Spleen (tissue), 11 donors: Measurements from ENCODE around the gene DHRSX. TPM values are rescaled to one million over a fixed set of nuclear protein-coding genes. Genes with fewer than 3 reads are reported as not detected.
A peak's percentile ranks its signal among the peaks of the same experiment; 100 is the strongest.

Experiments used
- DNase-seq: peaks from one replicate; pipeline ENCODE4 v3.0.0-alpha.2; 2020
- H3K27ac ChIP-seq, 8 donors: fragments of 200-600 bp; sonication (generic) in 7 of 8; 1 replicate in 4 of 8; 2 replicates in 4 of 8; pipeline versions ENCODE4 v1.5.0 to v1.8.0; 2016 to 2021; ENCODE audit warnings: inconsistent platforms in 4 of 8, mild to moderate bottlenecking in 4 of 8, moderate library complexity in 1 of 8
- H3K27me3 ChIP-seq, 7 donors: fragments of 200-600 bp; sonication (generic) in 6 of 7; replicated peaks in 1 of 7; 1 replicate in 4 of 7; 2 replicates in 3 of 7; pipeline versions ENCODE4 v1.5.0 to v1.8.0; 2016 to 2021; ENCODE audit warnings: inconsistent platforms in 3 of 7, mild to moderate bottlenecking in 1 of 7
- H3K36me3 ChIP-seq, 6 donors: fragments of 200-600 bp; sonication (generic) in 5 of 6; 1 replicate in 4 of 6; 2 replicates in 2 of 6; pipeline versions ENCODE4 v1.5.0 to v1.8.0; 2016 to 2021; ENCODE audit warnings: inconsistent platforms in 2 of 6
- H3K4me1 ChIP-seq, 6 donors: fragments of 200-600 bp; sonication (generic) in 5 of 6; 1 replicate in 3 of 6; 2 replicates in 3 of 6; pipeline versions ENCODE4 v1.5.0 to v1.8.0; 2016 to 2021; ENCODE audit warnings: inconsistent platforms in 3 of 6
- H3K4me3 ChIP-seq, 8 donors: fragments of 200-600 bp; sonication (generic) in 7 of 8; 1 replicate in 4 of 8; 2 replicates in 4 of 8; pipeline versions ENCODE4 v1.5.0 to v1.8.0; 2016 to 2021; ENCODE audit warnings: inconsistent platforms in 4 of 8, mild to moderate bottlenecking in 4 of 8, moderate library complexity in 2 of 8
- H3K9me3 ChIP-seq, 8 donors: fragments of 200-600 bp; sonication (generic) in 7 of 8; 1 replicate in 4 of 8; 2 replicates in 4 of 8; pipeline versions ENCODE4 v1.5.0 to v1.8.0; 2016 to 2021; ENCODE audit warnings: inconsistent platforms in 4 of 8
- CTCF ChIP-seq, 11 experiments: fragments of 200-600 bp in 7 of 11; fragments of 450-650 bp in 4 of 11; sonication (generic) in 4 of 11; IDR thresholded peaks in 8 of 11; conservative IDR thresholded peaks in 3 of 11; 1 replicate in 7 of 11; 2 replicates in 4 of 11; pipeline versions ENCODE4 v1.4.0 to v1.8.0; 2016 to 2021; ENCODE audit warnings: antibody characterized with exemption in 11 of 11, inconsistent platforms in 4 of 11, mild to moderate bottlenecking in 1 of 11
- POLR2A ChIP-seq, 3 donors: fragments of 450-650 bp; IDR thresholded peaks; one replicate each; pipeline ENCODE4 v1.5.1; 2017; ENCODE audit warnings: antibody characterized with exemption in 3 of 3, mild to moderate bottlenecking in 1 of 3
- POLR2AphosphoS5 ChIP-seq, 3 donors: sonication (generic); formaldehyde crosslinking; IDR thresholded peaks; one replicate each; pipeline ENCODE4 v1.5.1; 2017; ENCODE audit warnings: antibody characterized with exemption in 3 of 3
- WGBS, 5 donors: extraction: QIAGEN DNeasy Blood & Tissue Kit in 3 of 5; methylation state at CpG; one replicate each; pipeline versions ENCODE4 v1.1.5 to v1.1.7; 2013 to 2018; 5-methylcytosine and 5-hydroxymethylcytosine counted together
- intact Hi-C: fragments of 100-400 bp; cut with DNase I; formaldehyde crosslinking; loops from one replicate; pipeline ENCODE4 v1.15.0; 2023; ENCODE audit warnings: low total_unique reads
- polyA plus RNA-seq, 3 donors: library from polyadenylated mRNA; stranded (reverse); fragments of 200-250 nt; gene quantifications; one replicate each; pipeline ENCODE4 v1.2.1, GENCODE V29; 2013
- total RNA-seq, 7 donors: library from RNA; depleted of rRNA in 3 of 7; stranded (reverse); fragments of >200 nt in 3 of 7; fragmentation: NEBNext Ultra II Directional in 4 of 7; extraction: Animal tissue kit (Norgen Biotek cat#: 25700) in 4 of 7; gene quantifications; one replicate each; pipeline versions ENCODE4 v1.1.0 to v1.2.1, GENCODE V29; 2016 to 2021
- donor health status: healthy with polysubstance abuse.
- donor health status: DM: no; HTN: no; CAD: no; lungs with moderate emphysema.
- donor health status: DM: no; HTN: no; CAD: no.
- donor health status: Bipolar disorder and iron deficiency.
- donor health status: healthy.
- donor health status: DM: no; HTN: no; CAD: no.
- donor health status: DM: yes; HTN: yes; CAD: no.

DHRSX gene
- total and polyA plus RNA-seq, 10 donors = 5.5 to 29.6 (median 23.2) TPM

GRCh38 chrX:2512501-2512900 lies 11.7 kb upstream of the DHRSX start:
- Histone ChIP-seq H3K9me3 (no peaks in the 10 kb centered on the region), H3K27me3 (no peaks in the 10 kb centered on the region), H3K27ac (no peak overlapping the region), H3K4me3 (no peak overlapping the region), H3K4me1 (peaks cover 0 to 34% (median 4%) of the 10 kb centered on the region in 6 donors), H3K36me3 (no peaks in the 10 kb centered on the region)
- WGBS, 5 donors = 86 to 96% (median 91%) methylated on average over 8 of the region's 8 CpGs
- intact Hi-C loops = no loop called here
- TF ChIP-seq CTCF (IDR thresholded peaks at IDR 0.05 in 8 of 11, conservative IDR thresholded peaks at IDR 0.05 in 3 of 11) (no peak), POLR2AphosphoS5 (IDR thresholded peaks at IDR 0.05) (no peak), POLR2A (IDR thresholded peaks at IDR 0.05) (no peak)
- DNase-seq = peak; percentile 51

- H3K4me1 ChIP-seq = peaks cover 0 to 22% (median under 1%) of the 10 kb centered on the region in 6 donors
- H3K27ac ChIP-seq = no peak overlapping the region
- intact Hi-C loops = no loop called here
- H3K9me3 ChIP-seq = no peaks in the 10 kb centered on the region
- H3K4me3 ChIP-seq = no peak overlapping the region
- 94 to 97% (median 96%) methylated on average over 6 of the region's 6 CpGs for WGBS, 5 donors
- H3K27me3 ChIP-seq = no peaks in the 10 kb centered on the region
- TF ChIP-seq POLR2AphosphoS5 (IDR thresholded peaks at IDR 0.05) (no peak), POLR2A (IDR thresholded peaks at IDR 0.05) (no peak), CTCF (IDR thresholded peaks at IDR 0.05 in 8 of 11, conservative IDR thresholded peaks at IDR 0.05 in 3 of 11) (no peak)
- no peaks in the 10 kb centered on the region for H3K36me3 ChIP-seq
- no peak for DNase-seq
These were observed 10.6 kb upstream of the DHRSX start for GRCh38 chrX:2511326-2511725.

GRCh38 chrX:2508648-2509335 lies 8.0 kb upstream of the DHRSX start:
- no peak overlapping the region for H3K4me3 ChIP-seq
- no peak overlapping the region for H3K27ac ChIP-seq
- TF ChIP-seq POLR2A (IDR thresholded peaks at IDR 0.05) (no peak), CTCF (IDR thresholded peaks at IDR 0.05 in 8 of 11, conservative IDR thresholded peaks at IDR 0.05 in 3 of 11) (no peak), POLR2AphosphoS5 (IDR thresholded peaks at IDR 0.05) (no peak)
- intact Hi-C loops = no loop called here
- DNase-seq = peak; percentile 22
- no peaks in the 10 kb centered on the region for H3K27me3 ChIP-seq
- H3K9me3 ChIP-seq = no peaks in the 10 kb centered on the region
- H3K36me3 ChIP-seq = no peaks in the 10 kb centered on the region
- WGBS, 5 donors = 82 to 86% (median 83%) methylated on average over 9 of the region's 9 CpGs
- peaks cover 0 to 3% (median 0%) of the 10 kb centered on the region in 6 donors for H3K4me1 ChIP-seq

- DNase-seq = peak; percentile 36
- no peaks in the 10 kb centered on the region for H3K27me3 ChIP-seq
- no peaks in the 10 kb centered on the region for H3K4me1 ChIP-seq
- H3K27ac ChIP-seq = no peak overlapping the region
- no peaks in the 10 kb centered on the region for H3K9me3 ChIP-seq
- 75 to 83% (median 81%) methylated on average over 8 of the region's 8 CpGs for WGBS, 5 donors
- intact Hi-C loops = no loop called here
- TF ChIP-seq POLR2AphosphoS5 (IDR thresholded peaks at IDR 0.05) (no peak), CTCF (IDR thresholded peaks at IDR 0.05 in 8 of 11, conservative IDR thresholded peaks at IDR 0.05 in 3 of 11) (no peak), POLR2A (IDR thresholded peaks at IDR 0.05) (no peak)
- H3K4me3 ChIP-seq = no peak overlapping the region
- no peaks in the 10 kb centered on the region for H3K36me3 ChIP-seq
These were observed 7.3 kb upstream of the DHRSX start for GRCh38 chrX:2507904-2508627.
